ENCODE measurements around the gene CYBRD1.
A peak's percentile ranks its signal among the peaks of the same experiment; 100 is the strongest.

CYBRD1 gene

GRCh38 chr2:171553236-171553635, 31.0 kb downstream of the CYBRD1 start:
- no peaks in the 10 kb centered on the region for H3K9me3 Mint-ChIP-seq
- H3K4me3 Mint-ChIP-seq, result no peak overlapping the region
- DNase-seq, result no peak
- ATAC-seq (replicated peaks), result no peak
- no peak overlapping the region for H3K27ac Mint-ChIP-seq
- H3K36me3 Mint-ChIP-seq, result no peaks in the 10 kb centered on the region
- H3K27me3 Mint-ChIP-seq, result no peaks in the 10 kb centered on the region
- no peaks in the 10 kb centered on the region for H3K4me1 Mint-ChIP-seq

- H3K9me3 Mint-ChIP-seq, result no peaks in the 10 kb centered on the region
- H3K4me3 Mint-ChIP-seq, result no peak overlapping the region
- H3K4me1 Mint-ChIP-seq, result no peaks in the 10 kb centered on the region
- no peaks in the 10 kb centered on the region for H3K27me3 Mint-ChIP-seq
- DNase-seq (no peak), ATAC-seq (replicated peaks) (no peak)
- no peak overlapping the region for H3K27ac Mint-ChIP-seq
- no peaks in the 10 kb centered on the region for H3K36me3 Mint-ChIP-seq
Observed at GRCh38 chr2:171553858-171554257, 31.6 kb downstream of the CYBRD1 start.

GRCh38 chr2:171554991-171555615, 32.8 kb downstream of the CYBRD1 start:
- no peaks in the 10 kb centered on the region for H3K9me3 Mint-ChIP-seq
- no peaks in the 10 kb centered on the region for H3K36me3 Mint-ChIP-seq
- H3K27me3 Mint-ChIP-seq, result no peaks in the 10 kb centered on the region
- DNase-seq (no peak), ATAC-seq (replicated peaks) (no peak)
- no peaks in the 10 kb centered on the region for H3K4me1 Mint-ChIP-seq
- H3K27ac Mint-ChIP-seq, result no peak overlapping the region
- H3K4me3 Mint-ChIP-seq, result no peak overlapping the region

DNA sequence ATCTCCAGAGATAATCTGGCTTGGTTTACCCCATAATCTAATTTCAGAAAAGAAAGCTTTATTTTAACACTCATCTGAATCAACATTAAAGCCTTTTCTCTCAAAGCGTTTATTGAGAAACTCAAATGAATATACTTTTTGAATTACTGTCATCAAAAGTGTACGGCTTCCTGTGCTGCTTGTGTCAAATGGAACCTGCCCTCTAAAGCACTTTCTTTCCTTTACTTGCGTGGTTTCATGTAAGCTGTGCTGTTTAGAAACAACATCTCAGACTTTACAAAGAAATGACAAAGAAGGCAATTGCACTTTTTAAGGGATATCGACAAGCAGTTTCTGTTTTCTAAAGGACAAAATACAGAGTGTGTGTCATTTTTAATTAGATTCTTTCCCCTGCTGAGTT, 35.1 kb downstream of the CYBRD1 start:
- ATAC-seq (replicated peaks) (no peak), DNase-seq (no peak)
- Mint-ChIP-seq H3K27ac (no peak overlapping the region), H3K9me3 (no peaks in the 10 kb centered on the region), H3K27me3 (no peaks in the 10 kb centered on the region), H3K4me3 (no peak overlapping the region), H3K36me3 (no peaks in the 10 kb centered on the region), H3K4me1 (no peaks in the 10 kb centered on the region)

DNA sequence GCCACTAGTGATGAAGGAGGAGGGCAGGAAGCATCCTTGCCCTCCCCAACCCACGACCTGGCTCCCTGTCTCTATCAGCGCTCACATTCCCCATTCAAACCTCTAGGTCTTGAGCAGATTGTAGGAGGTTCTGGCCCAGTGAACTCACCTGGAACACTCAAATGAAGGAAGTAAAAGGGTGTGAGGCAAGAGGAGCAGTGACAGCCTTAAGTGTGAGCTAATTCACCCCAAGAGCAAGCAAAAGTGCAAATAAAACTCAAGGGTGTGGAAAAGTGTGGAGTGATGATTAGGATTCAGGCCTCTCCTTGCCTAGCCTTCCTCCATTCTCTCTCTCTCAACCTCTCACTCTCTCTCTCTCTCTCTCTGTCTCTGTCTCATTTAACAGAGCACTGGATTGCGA, 41.0 kb downstream of the CYBRD1 start:
- DNase-seq (no peak), ATAC-seq (replicated peaks) (no peak)
- Mint-ChIP-seq H3K9me3 (no peaks in the 10 kb centered on the region), H3K27me3 (no peaks in the 10 kb centered on the region), H3K36me3 (no peaks in the 10 kb centered on the region), H3K4me3 (no peak overlapping the region), H3K4me1 (no peaks in the 10 kb centered on the region), H3K27ac (no peak overlapping the region)

DNA sequence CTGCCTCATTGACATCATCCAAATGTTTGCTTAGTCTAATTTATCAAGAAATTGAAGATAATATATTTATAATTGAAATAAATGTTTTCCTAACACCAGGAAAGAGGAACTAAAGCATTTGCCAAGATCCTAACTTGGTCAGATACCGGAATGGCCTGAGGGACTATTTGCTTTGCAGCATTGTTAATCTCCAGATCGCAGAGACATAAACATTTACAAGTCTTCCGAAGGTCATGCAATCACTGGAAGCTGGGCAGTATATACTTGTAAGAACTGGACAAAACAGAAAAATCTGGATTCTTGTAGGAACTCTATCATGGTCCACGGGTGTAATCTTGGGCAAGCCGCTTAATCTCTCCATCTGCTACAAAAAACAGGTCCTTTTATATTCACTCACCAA, 42.2 kb downstream of the CYBRD1 start:
- H3K27me3 Mint-ChIP-seq, result no peaks in the 10 kb centered on the region
- H3K36me3 Mint-ChIP-seq, result no peaks in the 10 kb centered on the region
- no peaks in the 10 kb centered on the region for H3K9me3 Mint-ChIP-seq
- H3K27ac Mint-ChIP-seq, result no peak overlapping the region
- ATAC-seq (replicated peaks) (no peak), DNase-seq (no peak)
- no peak overlapping the region for H3K4me3 Mint-ChIP-seq
- no peaks in the 10 kb centered on the region for H3K4me1 Mint-ChIP-seq

DNA sequence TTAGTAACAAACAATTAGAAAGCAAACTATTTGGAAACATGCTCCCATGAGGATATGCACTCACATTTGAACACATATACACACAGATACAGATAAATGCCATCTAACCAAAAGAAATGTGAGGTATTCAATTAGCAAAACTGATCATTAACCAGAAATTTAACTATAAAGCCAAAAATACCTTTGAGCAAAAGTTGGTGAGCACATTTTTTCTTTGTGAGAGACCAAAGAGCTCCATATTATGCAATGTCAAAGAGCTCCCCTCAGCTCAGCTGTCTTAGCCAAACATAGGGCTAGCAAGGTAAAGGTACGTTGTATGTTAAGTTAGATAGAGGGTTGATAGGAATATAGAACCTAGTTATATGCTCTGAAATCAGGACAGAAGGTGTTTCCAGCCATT, 43.8 kb downstream of the CYBRD1 start:
- Mint-ChIP-seq H3K4me3 (no peak overlapping the region), H3K27ac (no peak overlapping the region), H3K9me3 (no peaks in the 10 kb centered on the region), H3K27me3 (no peaks in the 10 kb centered on the region), H3K36me3 (no peaks in the 10 kb centered on the region), H3K4me1 (no peaks in the 10 kb centered on the region)
- ATAC-seq (replicated peaks) (no peak), DNase-seq (no peak)

DNA sequence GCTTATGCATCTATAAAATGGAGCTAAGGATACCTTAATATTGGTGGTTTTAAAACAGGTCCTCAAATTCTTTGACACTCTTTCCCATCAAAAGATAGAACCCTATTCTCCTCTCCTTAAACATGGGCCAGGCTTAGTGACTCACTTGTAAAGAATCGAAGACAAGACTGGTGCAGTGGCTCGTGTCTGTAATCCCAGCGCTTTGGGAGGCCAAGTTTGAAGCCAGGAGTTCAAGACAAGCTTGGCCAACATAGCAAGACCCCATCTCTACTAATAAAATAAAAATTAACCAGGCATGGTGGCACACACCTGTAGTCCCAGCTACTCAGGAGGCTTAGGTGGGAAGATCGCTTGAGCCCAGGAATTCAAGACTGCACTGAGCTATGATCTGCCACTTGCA, 44.5 kb downstream of the CYBRD1 start:
- H3K36me3 Mint-ChIP-seq, result no peaks in the 10 kb centered on the region
- no peak overlapping the region for H3K4me3 Mint-ChIP-seq
- H3K27me3 Mint-ChIP-seq, result no peaks in the 10 kb centered on the region
- no peak for DNase-seq
- no peak overlapping the region for H3K27ac Mint-ChIP-seq
- no peak for ATAC-seq (replicated peaks)
- H3K9me3 Mint-ChIP-seq, result no peaks in the 10 kb centered on the region
- H3K4me1 Mint-ChIP-seq, result no peaks in the 10 kb centered on the region

- no peak overlapping the region for H3K27ac Mint-ChIP-seq
- no peak for DNase-seq
- no peaks in the 10 kb centered on the region for H3K9me3 Mint-ChIP-seq
- no peak for ATAC-seq (replicated peaks)
- no peak overlapping the region for H3K4me3 Mint-ChIP-seq
- H3K36me3 Mint-ChIP-seq, result no peaks in the 10 kb centered on the region
- no peaks in the 10 kb centered on the region for H3K4me1 Mint-ChIP-seq
- H3K27me3 Mint-ChIP-seq, result no peaks in the 10 kb centered on the region
Observed at GRCh38 chr2:171568089-171568488, 45.8 kb downstream of the CYBRD1 start.

DNA sequence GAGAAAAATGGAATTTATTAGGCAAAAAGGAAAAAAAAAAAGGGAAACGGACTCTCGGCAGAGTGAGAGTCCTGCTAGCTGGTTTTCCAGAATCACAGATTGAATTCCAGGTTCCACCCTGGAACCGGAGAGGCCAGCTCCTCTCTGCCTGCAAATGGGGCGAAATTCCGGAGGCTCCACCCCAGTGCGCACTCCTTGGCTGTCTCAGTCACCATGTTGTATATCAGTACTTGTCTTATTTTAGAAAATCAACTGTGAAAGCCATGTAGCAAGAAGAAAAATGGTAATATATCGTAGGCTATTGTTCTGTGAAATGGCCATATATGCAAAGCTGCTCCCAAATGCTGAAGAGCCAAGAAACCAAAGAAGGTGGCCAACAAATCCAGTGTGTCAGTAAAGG, 49.4 kb downstream of the CYBRD1 start:
- H3K9me3 Mint-ChIP-seq, result no peaks in the 10 kb centered on the region
- peaks cover 0 to 5% of the 10 kb centered on the region in 2 donors for H3K4me1 Mint-ChIP-seq
- H3K4me3 Mint-ChIP-seq, result no peak overlapping the region
- H3K27me3 Mint-ChIP-seq, result peaks cover under 1% of the 10 kb centered on the region in 2 donors
- no peak overlapping the region for H3K27ac Mint-ChIP-seq
- no peaks in the 10 kb centered on the region for H3K36me3 Mint-ChIP-seq
- ATAC-seq (replicated peaks) (no peak), DNase-seq (no peak)

DNA sequence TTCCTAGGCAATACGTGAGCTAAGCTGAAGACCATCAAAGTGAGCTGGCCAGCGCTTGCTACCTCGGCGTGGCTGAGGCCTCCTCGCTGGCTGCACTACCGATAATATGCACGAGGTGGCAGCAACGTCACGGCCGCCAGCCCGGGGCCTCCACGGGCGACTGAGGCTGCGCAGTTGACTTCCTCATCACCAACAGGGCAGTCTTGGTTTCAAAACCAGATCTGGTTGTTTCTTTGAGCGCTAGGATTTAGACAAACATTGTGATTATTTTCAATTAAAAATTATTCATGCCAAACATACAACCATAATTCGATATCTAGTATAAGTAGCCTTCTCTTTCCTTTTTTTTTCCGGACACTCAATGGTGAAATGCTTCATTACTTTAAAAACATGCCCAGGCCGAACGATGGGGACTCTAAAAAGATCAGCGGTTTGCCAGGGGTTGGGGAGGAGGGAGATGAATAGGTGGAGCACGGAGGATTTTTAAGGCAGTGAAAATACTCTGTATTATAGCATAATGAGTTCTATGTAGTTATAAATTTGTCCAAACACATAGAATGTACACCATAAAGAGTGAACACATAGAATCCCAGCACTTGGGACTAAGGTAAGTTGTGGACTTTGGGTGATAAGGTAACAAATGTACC, 52.0 kb downstream of the CYBRD1 start:
- Mint-ChIP-seq H3K4me3 (no peak overlapping the region), H3K9me3 (no peaks in the 10 kb centered on the region)
- peak; percentile 97 to 99 for ATAC-seq (replicated peaks)

GRCh38 chr2:171575606-171576005, 53.3 kb downstream of the CYBRD1 start:
- H3K36me3 Mint-ChIP-seq, result no peaks in the 10 kb centered on the region
- peaks cover 0 to 5% of the 10 kb centered on the region in 2 donors for H3K4me1 Mint-ChIP-seq
- ATAC-seq (replicated peaks) (no peak), DNase-seq (no peak)
- H3K9me3 Mint-ChIP-seq, result no peaks in the 10 kb centered on the region
- peaks cover 4% of the 10 kb centered on the region in 2 donors for H3K27me3 Mint-ChIP-seq
- no peak overlapping the region for H3K27ac Mint-ChIP-seq
- H3K4me3 Mint-ChIP-seq, result no peak overlapping the region

More for the DNA sequence above, 52.0 kb downstream of the CYBRD1 start:
- Mint-ChIP-seq H3K27ac (peak overlapping the region; percentile 37), H3K27me3 (peaks cover 4% of the 10 kb centered on the region in 2 donors), H3K36me3 (no peaks in the 10 kb centered on the region), H3K4me1 (peaks cover 0 to 5% of the 10 kb centered on the region in 2 donors)
- DNase-seq, result peak; percentile 75

GRCh38 chr2:171578127-171578803, 56.0 kb downstream of the CYBRD1 start:
- Mint-ChIP-seq H3K4me3 (no peak overlapping the region), H3K4me1 (peaks cover 0 to 5% of the 10 kb centered on the region in 2 donors), H3K27ac (no peak overlapping the region), H3K9me3 (no peaks in the 10 kb centered on the region), H3K36me3 (no peaks in the 10 kb centered on the region), H3K27me3 (peaks cover 8 to 17% of the 10 kb centered on the region in 2 donors)
- ATAC-seq (replicated peaks), result no peak
- DNase-seq, result no peak

DNA sequence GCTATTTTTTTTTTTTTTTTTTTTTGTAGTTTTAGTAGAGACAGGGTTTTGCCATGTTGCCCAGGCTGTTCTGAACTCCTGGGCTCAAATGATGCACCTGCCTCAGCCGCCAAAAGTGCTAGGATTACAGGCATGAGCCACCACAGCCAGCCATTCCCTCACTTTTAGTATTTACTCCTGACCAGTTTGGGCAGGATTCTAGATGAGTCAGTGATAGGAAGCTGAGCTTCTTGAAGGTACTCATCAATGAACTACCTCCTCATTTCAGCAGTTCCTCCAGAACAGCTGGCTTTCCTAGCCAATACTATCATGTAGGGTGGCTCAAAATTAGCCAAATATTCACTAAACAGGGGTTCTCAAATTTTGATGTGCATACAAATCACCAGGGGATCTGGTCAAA, 57.2 kb downstream of the CYBRD1 start:
- Mint-ChIP-seq H3K27ac (no peak overlapping the region), H3K27me3 (peaks cover 8 to 17% of the 10 kb centered on the region in 2 donors), H3K4me1 (peaks cover 0 to under 1% of the 10 kb centered on the region in 2 donors), H3K9me3 (no peaks in the 10 kb centered on the region), H3K36me3 (no peaks in the 10 kb centered on the region), H3K4me3 (no peak overlapping the region)
- ATAC-seq (replicated peaks) (no peak), DNase-seq (no peak)

- Mint-ChIP-seq H3K27ac (no peak overlapping the region), H3K9me3 (no peaks in the 10 kb centered on the region), H3K36me3 (no peaks in the 10 kb centered on the region), H3K27me3 (peaks cover 4 to 23% of the 10 kb centered on the region in 2 donors), H3K4me3 (no peak overlapping the region), H3K4me1 (no peaks in the 10 kb centered on the region)
- ATAC-seq (replicated peaks), result no peak
- no peak for DNase-seq
Observed at GRCh38 chr2:171583566-171583965, 61.3 kb downstream of the CYBRD1 start.
